T-helper 1 cell treated with Interleukin-12 subunit alpha and Interleukin-12 subunit beta and Interleukin-4 antibody, amounts not matched to agents 30 μg/mL and 1 μg/mL, for 36 hours (primary cell): ENCODE results near the gene SFXN3.

Source experiments
- H3K27ac Mint-ChIP-seq: one replicate; pipeline ENCODE4 v1.8.0; 2021; ENCODE audit warnings: mild to moderate bottlenecking, mixed read lengths
- H3K27me3 Mint-ChIP-seq: one replicate; pipeline ENCODE4 v1.8.0; 2021; ENCODE audit warnings: low read depth, mixed read lengths
- H3K36me3 Mint-ChIP-seq: one replicate; pipeline ENCODE4 v1.8.0; 2021; ENCODE audit warnings: low read depth, mixed read lengths
- H3K4me1 Mint-ChIP-seq: one replicate; pipeline ENCODE4 v1.8.0; 2021; ENCODE audit warnings: low read depth, mixed read lengths
- H3K4me3 Mint-ChIP-seq: one replicate; pipeline ENCODE4 v1.8.0; 2021; ENCODE audit warnings: mild to moderate bottlenecking, moderate library complexity, mixed read lengths
- H3K9me3 Mint-ChIP-seq: one replicate; pipeline ENCODE4 v1.8.0; 2021; ENCODE audit warnings: mixed read lengths

The SFXN3 gene

DNA sequence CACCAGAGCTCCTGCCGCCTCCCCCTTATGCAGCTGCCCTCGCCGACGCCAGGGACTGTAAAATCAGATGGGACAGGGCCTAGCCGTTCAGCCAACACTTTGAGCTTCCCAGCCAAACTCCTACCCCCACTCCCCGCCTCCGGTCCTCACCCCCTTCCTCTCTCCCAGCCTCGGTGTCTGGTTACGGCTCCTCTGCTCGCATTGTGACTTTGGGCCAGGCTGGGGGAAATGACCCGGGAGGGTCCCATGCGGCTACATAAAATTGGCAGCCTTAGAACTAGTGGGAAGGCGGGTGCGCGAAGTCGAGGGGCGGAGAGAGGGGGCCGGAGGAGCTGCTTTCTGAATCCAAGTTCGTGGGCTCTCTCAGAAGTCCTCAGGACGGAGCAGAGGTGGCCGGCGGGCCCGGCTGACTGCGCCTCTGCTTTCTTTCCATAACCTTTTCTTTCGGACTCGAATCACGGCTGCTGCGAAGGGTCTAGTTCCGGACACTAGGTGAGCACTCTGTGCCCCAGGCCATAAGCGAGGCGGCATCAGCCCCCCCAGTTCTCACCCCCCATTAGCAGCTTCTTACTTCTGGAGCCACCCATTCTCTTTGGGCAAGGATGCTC, 30.7 kb downstream of the SFXN3 start, which contains the start of gene KAZALD1:
Gene KAZALD1 (plus strand): TSS at position 366 of the 608 bp plus-strand sequence. CDS start 604 bp downstream, outside the sequence.
- Mint-ChIP-seq H3K36me3 (peaks cover 2% of the 10 kb centered on the region), H3K27me3 (peaks cover 38% of the 10 kb centered on the region), H3K27ac (peak within 1 kb of the TSS; percentile 81), H3K9me3 (no peaks in the 10 kb centered on the region), H3K4me3 (peak within 1 kb of the TSS; percentile 87), H3K4me1 (peaks cover 21% of the 10 kb centered on the region)

GRCh38 chr10:101062232-101063049, 31.4 kb downstream of the SFXN3 start:
- Mint-ChIP-seq H3K36me3 (no peaks in the 10 kb centered on the region), H3K4me1 (peaks cover 23% of the 10 kb centered on the region), H3K27ac (no peak overlapping the region), H3K27me3 (peaks cover 42% of the 10 kb centered on the region), H3K4me3 (peak overlapping the region; percentile 34), H3K9me3 (no peaks in the 10 kb centered on the region)

GRCh38 chr10:101063050-101063525, 32.1 kb downstream of the SFXN3 start:
- no peaks in the 10 kb centered on the region for H3K9me3 Mint-ChIP-seq
- peaks cover 48% of the 10 kb centered on the region for H3K27me3 Mint-ChIP-seq
- no peak overlapping the region for H3K27ac Mint-ChIP-seq
- H3K36me3 Mint-ChIP-seq = no peaks in the 10 kb centered on the region
- H3K4me3 Mint-ChIP-seq = no peak overlapping the region
- peaks cover 25% of the 10 kb centered on the region for H3K4me1 Mint-ChIP-seq

- Mint-ChIP-seq H3K36me3 (no peaks in the 10 kb centered on the region), H3K4me3 (no peak overlapping the region), H3K9me3 (no peaks in the 10 kb centered on the region), H3K27ac (no peak overlapping the region), H3K27me3 (peaks cover 48% of the 10 kb centered on the region), H3K4me1 (peaks cover 22% of the 10 kb centered on the region)
Measured at GRCh38 chr10:101063548-101064414, 32.7 kb downstream of the SFXN3 start.

DNA sequence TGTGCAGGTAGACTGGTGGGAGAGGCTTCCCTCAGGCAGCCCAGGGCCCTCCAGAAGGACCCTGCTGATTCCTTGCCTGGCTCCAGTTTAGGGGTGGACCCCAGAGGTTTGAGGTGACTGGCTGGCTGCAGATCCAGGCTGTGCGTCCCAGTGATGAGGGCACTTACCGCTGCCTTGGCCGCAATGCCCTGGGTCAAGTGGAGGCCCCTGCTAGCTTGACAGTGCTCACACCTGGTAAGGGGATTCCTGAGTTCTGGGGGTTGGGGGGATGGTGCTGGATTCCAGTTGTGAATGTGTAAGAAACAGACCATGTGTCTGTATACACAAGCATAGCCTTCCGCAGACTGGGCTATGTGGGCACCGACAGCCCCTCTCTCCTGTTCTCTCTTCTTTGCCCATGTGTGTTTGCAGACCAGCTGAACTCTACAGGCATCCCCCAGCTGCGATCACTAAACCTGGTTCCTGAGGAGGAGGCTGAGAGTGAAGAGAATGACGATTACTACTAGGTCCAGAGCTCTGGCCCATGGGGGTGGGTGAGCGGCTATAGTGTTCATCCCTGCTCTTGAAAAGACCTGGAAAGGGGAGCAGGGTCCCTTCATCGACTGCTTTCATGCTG, 33.5 kb downstream of the SFXN3 start:
- H3K4me3 Mint-ChIP-seq = peak overlapping the region; percentile 4
- H3K27me3 Mint-ChIP-seq = peaks cover 48% of the 10 kb centered on the region
- no peak overlapping the region for H3K27ac Mint-ChIP-seq

DNA sequence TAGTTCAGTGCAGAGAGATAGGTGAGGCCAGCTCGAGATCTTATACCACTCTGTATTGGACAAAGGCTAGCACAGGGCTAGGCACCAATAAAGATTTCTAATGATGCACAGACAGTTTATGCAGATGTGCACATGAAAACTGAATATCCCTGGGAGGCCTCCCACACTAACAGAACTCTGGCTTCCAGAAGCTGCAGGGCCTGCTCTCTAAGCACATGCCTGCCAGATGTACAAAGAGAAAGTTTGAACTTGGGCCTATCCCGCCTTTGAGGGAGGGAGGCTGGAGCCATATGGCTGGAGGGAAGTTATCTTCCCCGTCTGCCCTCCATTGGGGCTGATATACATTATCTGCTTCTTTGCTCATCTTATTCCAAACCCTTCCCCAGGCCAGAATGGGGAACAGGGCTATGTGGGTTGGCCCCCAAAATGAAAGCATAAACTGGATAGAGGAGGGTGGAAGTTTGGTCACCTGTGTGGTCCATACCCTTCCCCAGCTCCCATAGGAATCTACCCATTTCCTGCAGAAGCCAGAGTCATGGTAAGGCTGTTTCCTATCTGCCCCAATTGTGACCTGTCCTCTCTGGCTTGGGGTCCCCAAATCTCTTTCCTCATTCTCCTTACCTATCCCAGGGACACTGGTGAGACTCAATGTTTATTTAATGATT, 34.6 kb downstream of the SFXN3 start:
- H3K4me3 Mint-ChIP-seq = no peak overlapping the region
- peaks cover 12% of the 10 kb centered on the region for H3K4me1 Mint-ChIP-seq
- peaks cover 48% of the 10 kb centered on the region for H3K27me3 Mint-ChIP-seq
- no peaks in the 10 kb centered on the region for H3K9me3 Mint-ChIP-seq
- H3K27ac Mint-ChIP-seq = no peak overlapping the region
- no peaks in the 10 kb centered on the region for H3K36me3 Mint-ChIP-seq

More for the DNA sequence above, 33.5 kb downstream of the SFXN3 start:
- Mint-ChIP-seq H3K36me3 (no peaks in the 10 kb centered on the region), H3K4me1 (peaks cover 18% of the 10 kb centered on the region), H3K9me3 (no peaks in the 10 kb centered on the region)

DNA sequence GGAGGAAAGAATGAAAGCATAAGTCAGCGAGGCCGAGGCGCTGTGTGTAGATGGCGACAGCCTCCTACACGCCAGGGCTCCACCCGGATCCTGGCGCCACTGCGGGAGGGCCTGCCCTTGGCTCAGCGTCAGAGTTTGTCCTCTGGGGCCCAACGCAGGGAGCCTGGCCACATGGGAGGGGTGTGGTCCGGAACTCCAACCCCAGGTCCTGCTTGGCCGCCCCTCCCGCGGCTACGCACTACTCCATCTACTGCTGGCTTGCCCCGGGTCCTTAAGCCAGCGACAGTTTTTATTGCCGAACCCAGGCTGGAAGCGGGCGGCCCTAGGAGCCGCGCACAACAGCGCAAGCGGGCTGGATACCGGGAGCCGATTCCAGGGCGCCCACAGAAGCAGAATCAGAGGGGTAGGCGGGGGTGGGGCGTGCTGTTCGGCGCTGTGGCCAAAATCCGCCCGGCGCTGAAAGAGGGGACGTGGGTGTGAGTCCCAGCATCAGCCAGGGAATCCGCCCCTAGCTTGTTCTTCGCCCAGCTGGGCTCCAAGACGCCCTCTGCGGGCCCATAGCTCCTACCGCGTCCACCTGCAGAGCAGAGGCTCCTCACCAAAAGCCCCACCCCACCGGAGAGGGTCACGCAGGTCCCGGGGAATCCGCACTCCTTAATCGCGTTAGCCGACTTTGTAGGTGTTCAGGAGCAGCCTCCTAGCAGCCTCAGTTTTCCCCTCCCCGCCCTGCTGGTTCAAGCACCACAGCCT, 35.3 kb downstream of the SFXN3 start:
- Mint-ChIP-seq H3K4me1 (peaks cover 12% of the 10 kb centered on the region), H3K27ac (no peak overlapping the region), H3K36me3 (no peaks in the 10 kb centered on the region), H3K27me3 (peaks cover 48% of the 10 kb centered on the region), H3K4me3 (peak overlapping the region; percentile 56), H3K9me3 (no peaks in the 10 kb centered on the region)

DNA sequence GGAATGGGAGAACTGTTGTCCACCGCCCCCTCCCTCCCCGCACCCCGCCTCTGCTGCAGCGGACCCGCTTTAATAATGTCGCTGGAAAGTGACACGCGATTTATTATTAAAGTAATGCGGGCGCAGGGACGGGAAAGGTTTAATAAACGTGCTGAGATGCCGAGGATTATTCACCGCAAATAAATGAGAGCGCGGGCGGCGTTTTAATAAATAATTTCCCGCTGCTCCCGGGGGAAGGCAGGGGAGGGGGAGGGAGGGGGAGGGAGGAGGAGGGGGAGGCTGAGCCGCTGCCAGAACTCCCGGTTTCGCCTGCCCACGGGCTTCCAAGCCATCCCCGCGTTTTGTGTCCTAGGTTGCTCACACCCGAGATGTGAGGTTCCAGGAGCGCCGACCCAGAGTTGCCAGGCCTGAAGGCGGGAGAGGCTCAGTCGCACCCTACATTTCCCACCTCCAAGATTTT, 35.9 kb downstream of the SFXN3 start:
- Mint-ChIP-seq H3K27ac (no peak overlapping the region), H3K27me3 (peaks cover 53% of the 10 kb centered on the region), H3K4me1 (peaks cover 8% of the 10 kb centered on the region), H3K9me3 (no peaks in the 10 kb centered on the region), H3K36me3 (no peaks in the 10 kb centered on the region), H3K4me3 (peak overlapping the region; percentile 83)

DNA sequence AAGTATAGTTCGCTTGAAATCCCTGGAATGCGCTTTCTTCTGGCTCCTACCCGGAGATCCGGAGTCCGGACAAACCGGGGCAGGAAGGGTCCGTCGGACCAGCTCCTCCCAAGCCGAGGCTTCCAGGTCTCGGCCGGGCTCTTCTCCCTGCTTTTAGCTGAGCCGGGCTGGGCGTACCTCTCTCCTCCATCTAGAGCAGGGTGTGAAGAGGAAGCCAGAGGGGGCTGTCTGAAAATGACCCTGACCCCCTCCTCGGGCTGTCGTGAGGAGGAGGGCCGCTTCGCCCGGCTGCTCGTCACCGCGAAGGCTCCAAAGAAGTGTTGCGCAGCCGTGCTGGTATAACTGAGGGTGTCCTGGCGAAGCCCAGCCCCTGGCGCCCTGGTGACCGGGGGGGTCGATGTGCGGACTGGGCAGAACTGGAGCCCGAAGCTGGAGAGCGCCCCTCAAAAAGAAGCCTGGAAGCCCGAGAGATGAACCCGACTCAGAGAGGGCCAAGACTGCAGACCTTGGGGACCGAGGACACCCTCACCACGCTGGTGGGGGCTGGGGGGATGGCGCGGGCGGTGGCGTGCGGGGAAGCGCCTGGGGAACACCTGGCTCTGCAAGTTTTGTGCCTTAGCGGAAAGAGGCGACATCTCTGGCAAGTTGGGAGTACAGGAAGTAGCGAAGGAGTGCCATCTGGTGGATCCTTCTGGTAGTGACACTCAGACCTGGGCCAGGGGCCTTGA, 36.5 kb downstream of the SFXN3 start:
- Mint-ChIP-seq H3K4me3 (peak overlapping the region; percentile 83), H3K9me3 (no peaks in the 10 kb centered on the region), H3K27ac (peak overlapping the region; percentile 26), H3K36me3 (no peaks in the 10 kb centered on the region), H3K4me1 (peaks cover 5% of the 10 kb centered on the region), H3K27me3 (peaks cover 59% of the 10 kb centered on the region)

- Mint-ChIP-seq H3K9me3 (no peaks in the 10 kb centered on the region), H3K27ac (no peak overlapping the region), H3K27me3 (peaks cover 63% of the 10 kb centered on the region), H3K36me3 (no peaks in the 10 kb centered on the region), H3K4me1 (peaks cover 4% of the 10 kb centered on the region), H3K4me3 (no peak overlapping the region)
Measured at GRCh38 chr10:101069441-101069840, 38.4 kb downstream of the SFXN3 start.

DNA sequence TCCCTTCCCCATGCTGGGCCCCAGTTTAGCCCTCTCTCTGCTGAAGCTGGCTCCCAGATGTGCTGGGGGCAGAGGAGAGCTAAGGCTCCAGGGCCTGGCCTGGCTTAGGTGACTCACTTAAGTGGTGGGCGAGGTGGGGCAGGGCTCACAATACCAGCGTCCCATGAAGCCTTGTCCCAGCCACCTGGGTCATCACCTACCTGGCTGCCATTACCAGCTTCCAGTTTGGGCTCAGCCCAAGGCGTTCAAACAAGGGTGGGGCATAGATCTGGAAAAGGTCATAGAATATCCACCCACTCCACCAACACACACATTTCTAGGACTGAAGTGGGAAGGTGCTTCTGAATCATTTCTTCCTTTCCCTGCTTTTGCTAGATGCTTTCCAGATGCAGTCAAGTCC, 39.1 kb downstream of the SFXN3 start:
- Mint-ChIP-seq H3K4me3 (no peak overlapping the region), H3K27me3 (peaks cover 58% of the 10 kb centered on the region), H3K27ac (no peak overlapping the region), H3K4me1 (peaks cover 4% of the 10 kb centered on the region), H3K36me3 (no peaks in the 10 kb centered on the region), H3K9me3 (no peaks in the 10 kb centered on the region)

GRCh38 chr10:101071267-101071884, 40.3 kb downstream of the SFXN3 start:
- H3K27ac Mint-ChIP-seq = no peak overlapping the region
- H3K4me3 Mint-ChIP-seq = no peak overlapping the region
- H3K27me3 Mint-ChIP-seq = peaks cover 58% of the 10 kb centered on the region
- no peaks in the 10 kb centered on the region for H3K9me3 Mint-ChIP-seq
- H3K36me3 Mint-ChIP-seq = no peaks in the 10 kb centered on the region
- H3K4me1 Mint-ChIP-seq = peaks cover 10% of the 10 kb centered on the region
